GM19351 (cell line): ENCODE measurements around the gene EXTL1.
"Not testable (repeated sequence)": the region's sequence is repeated elsewhere in the genome, so short reads cannot be mapped to it uniquely, and the experiment has no call there.

Source experiments
- ATAC-seq: cut with Tn5 transposase; IDR thresholded peaks from one replicate; pipeline ENCODE4 v1.9.1; 2021; ENCODE audit warnings: mild to moderate bottlenecking, moderate library complexity; ENCODE audit not compliant: unreplicated experiment

EXTL1 gene

GRCh38 chr1:26021647-26022403, at the start of gene EXTL1:
TSS of gene EXTL1 (plus strand) at chr1:26021775. CDS start at chr1:26022647, 872 bp downstream.
- ATAC-seq: no peak

DNA sequence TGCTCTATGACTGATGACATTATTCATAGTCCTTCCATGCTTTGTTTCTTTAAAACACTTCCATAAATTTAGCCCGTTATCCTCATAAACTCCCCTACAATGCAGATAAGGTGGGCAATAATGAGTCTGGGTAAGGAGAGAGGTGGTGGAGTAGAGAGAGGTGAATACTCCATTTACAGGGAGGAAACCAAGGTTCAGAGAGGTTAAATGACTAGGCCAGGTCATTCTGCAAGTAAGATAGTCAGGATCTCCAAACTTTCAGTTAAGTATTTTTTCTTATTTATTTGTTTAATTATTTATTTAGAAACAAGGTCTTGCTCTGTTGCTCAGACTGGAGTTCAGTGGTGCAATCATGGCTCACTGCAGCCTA, 49.8 kb upstream of the EXTL1 start:
- no peak for ATAC-seq

DNA sequence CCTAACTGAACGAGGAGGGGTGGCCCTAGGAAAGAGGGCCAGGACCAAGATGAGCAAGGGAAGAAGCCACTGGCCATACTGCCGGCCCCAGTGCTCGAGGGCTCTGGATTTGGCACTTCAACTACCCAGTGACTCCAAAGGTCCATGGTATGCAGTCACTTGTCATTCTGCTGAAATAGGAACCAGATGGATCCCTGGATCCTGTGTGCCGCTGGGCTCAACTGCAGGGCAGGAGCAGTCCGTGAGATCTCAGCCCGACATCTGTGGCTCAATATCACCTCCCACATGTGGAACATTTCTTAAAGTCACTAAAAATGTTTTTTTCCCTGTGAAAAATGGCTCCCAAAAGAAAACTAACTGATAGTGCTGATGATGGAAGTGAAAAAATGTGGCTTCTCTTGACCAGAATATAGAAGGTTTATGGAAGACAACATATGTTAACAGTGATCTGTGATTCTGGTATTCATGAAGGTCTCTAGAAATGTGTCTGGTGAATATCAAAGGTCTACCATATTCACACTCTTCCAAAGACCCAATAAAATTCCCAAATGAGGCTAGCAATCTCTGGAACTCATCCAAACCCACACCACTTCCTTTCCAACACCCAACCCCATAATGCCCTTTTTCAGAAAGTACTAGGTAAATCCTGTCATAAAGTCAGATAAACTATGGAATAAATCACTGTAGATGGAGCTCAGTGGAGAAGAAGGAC, 47.8 kb upstream of the EXTL1 start:
- no peak for ATAC-seq

GRCh38 chr1:25977801-25978200, 43.8 kb upstream of the EXTL1 start:
- no peak for ATAC-seq

GRCh38 chr1:25978403-25978802, 43.2 kb upstream of the EXTL1 start:
- no peak for ATAC-seq

GRCh38 chr1:25979210-25979609, 42.4 kb upstream of the EXTL1 start:
- ATAC-seq: no peak

- no peak for ATAC-seq
Measured at GRCh38 chr1:25985171-25985570, 36.4 kb upstream of the EXTL1 start.

GRCh38 chr1:25985670-25986069, 35.9 kb upstream of the EXTL1 start:
- ATAC-seq: no peak

DNA sequence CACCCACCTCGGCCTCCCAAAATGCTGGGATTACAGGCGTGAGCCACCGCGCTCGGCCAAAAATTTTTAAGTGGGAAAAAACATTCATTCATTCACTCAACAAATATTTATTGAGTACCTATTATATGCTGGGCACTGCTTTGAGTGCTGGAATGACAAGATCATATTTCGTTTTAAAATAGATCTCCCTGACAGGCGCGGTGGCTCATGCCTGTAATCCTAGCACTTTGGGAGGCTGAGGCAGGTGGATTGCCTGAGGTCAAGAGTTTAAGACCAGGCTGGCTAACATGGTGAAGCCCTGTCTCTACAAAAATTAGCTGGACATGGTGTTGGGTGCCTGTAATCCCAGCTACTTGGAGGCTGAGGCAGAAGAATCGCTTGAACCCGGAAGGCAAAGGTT, 34.8 kb upstream of the EXTL1 start:
- not testable (repeated sequence) for ATAC-seq

DNA sequence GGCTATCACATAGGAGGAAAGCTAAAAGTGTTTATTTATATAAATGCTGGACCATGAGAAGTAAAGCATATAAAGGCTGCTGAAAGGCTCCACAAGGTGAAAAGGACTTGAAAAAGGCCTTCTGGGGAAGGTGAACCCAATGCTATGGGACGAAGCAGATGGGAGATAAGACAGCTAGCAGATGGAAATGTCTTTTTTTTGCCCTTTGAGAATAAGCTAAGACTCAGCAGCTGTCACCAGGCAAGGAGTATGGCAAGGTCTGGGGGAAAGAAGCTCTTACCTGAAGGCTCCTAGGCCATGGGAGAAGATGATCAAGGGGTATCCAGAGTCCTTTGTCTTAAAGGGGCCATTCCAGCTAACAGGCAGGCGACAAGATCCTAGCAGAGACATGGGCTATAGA, 33.6 kb upstream of the EXTL1 start:
- ATAC-seq: no peak

DNA sequence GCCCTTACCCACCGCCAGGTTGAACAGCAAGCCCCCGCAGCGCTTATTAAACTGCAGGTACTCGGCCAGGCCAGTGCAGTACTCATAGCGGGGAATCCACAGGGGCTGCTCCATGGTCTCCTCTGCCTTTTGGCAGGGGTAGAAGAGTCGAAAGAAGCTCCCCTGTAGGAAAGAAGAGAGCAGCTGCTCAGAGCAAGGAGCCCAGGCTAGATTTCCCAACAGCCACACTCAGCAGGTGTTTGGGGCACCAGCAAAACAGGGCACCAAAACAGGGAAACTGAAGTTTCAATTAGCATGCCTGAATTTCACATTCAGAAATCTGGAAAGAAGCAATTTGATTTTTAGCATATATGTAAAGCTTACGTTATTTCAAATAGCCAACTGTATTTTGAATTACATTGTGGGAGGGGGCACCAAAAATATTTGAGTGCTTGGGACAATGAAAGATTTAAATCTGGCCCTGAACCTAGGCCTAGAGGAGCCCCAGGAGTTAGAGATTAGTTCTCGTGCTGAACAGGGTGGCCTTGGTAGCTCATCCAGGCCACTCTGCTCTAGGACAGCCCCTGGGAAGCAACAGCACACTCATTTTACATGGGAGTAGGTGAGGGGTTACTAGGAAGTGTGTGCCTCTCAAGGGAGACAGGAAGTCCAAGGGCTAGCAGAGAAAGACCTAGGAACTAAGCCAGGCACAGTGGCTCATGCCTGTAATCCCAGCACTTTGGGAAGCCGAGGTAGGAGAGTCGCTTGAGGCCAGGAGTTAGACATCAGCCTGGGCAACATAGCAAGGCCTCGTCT, 31.9 kb upstream of the EXTL1 start:
- no peak for ATAC-seq

- ATAC-seq: no peak
Measured at GRCh38 chr1:25990251-25990650, 31.3 kb upstream of the EXTL1 start.

DNA sequence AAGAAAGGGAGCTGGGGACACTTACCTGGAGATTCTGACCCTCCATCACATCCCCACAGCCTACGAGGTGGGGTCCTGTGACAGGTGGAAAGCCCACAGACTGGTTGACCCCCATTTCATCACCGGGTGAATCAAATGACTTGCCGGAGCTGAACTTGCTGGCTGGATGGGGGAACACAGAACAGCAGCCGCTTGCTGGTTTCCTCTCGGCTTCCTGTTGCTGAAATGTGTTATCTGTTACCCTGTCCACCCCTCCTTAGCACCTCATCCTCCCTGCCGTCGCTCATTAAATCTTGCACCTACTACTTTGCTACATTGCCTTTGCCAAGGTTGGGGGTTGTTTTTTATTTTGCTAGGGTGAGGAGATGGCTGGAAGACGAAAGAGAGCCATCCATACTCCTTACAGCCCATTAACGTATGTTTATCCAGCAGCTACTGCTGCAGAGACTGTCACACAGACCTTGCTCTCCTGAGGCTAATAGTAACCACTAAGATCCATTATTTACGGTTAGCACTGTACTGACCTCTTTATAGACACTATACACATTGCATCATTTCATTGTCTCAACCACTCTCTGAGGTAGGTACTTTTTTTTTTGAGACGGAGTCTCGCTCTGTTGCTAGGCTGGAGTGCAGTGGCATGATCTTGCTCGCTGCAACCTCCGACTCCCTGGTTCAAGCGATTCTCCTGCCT, 30.7 kb upstream of the EXTL1 start:
- ATAC-seq: no peak

DNA sequence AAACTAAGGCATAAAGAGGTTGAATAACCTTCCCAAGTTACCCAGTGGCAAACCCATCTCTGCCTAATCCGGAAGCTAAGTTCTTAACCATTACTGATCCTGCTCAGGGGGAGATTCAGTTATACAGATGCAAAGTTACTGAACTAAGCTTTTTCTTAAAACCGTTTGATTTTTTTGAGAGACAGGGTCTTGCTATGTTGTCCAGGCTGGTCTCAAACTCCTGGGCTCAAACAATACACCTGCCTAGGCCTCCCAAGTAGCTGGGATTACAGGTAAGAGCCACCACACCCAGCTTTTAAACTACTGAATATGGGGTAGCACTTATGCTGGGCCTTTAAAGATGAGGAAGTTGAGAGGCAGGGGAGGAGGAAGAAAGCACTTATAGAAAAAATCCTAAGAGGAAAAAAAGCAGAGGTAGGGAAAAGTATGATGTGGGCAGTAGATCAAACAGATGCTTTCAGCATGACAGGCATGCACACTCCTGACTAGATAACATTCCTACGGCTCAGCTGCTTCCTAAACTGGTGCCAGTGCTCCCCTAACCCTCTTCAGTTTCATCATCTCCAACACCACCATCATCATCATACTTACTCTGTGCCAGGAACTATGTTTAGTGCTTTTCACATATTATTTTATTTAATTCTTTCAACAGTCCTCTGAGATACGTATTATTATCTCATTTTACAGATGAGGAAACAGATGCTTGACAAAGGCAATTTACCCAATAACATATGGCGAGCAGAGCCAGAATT, 29.5 kb upstream of the EXTL1 start:
- no peak for ATAC-seq

DNA sequence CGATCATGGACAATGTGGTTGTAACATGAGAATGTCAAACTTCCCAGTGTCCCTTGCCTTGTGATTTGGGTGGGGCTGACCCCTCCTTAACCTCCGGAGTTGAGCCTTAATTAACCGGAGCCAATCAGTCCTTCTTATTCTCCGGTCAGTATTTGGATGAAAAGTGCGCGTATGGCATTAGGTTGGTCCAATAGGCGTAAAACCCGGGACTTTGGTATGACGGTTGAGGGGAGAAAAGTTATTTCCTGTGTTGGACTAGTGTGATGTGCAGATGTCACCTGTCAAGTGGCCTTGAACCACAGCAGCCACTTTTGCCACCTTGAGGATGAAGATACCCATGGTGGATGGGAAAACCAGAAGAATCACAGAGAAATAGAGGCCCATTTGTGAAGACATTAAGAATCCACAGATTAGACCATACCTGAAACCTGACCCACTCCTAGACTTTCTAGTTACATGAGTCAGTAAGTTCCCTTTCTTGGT, 28.8 kb upstream of the EXTL1 start:
- no peak for ATAC-seq

GRCh38 chr1:25993197-25993951, 28.2 kb upstream of the EXTL1 start:
- ATAC-seq: no peak

DNA sequence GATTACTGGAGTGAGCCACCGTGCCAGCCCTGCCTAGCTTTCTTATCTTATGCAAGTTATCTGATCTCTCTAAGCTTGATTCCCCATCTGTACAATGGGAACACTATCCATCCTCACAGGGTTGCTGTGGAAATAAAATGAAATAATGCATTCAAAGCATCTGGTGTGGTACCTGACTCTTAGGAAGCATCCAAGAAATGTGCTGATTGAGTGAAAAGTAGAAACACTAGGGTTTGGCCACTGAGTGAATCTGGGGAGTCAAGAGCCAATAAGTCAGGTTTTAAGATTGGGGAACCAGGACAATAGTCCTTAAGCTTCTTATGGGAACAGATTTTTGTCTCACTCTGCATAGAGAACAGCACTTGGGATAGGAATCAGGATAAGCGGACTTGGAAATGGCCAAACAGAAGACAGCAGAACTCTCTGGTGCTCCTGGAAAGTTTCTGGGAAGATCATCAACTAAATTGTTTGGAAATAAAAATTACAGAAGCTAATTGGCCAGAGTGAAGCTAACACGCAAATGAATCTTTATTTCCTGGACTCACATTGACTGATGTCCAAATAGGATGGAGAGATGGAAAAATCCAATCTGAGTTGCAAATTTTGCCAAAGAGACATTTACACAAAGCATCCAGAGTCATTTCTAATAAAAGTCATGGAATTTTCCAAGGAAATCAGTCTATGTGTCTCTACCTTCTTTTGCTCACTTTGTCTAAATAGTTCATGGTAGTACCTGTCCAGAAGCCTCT, 27.0 kb upstream of the EXTL1 start:
- ATAC-seq: no peak

DNA sequence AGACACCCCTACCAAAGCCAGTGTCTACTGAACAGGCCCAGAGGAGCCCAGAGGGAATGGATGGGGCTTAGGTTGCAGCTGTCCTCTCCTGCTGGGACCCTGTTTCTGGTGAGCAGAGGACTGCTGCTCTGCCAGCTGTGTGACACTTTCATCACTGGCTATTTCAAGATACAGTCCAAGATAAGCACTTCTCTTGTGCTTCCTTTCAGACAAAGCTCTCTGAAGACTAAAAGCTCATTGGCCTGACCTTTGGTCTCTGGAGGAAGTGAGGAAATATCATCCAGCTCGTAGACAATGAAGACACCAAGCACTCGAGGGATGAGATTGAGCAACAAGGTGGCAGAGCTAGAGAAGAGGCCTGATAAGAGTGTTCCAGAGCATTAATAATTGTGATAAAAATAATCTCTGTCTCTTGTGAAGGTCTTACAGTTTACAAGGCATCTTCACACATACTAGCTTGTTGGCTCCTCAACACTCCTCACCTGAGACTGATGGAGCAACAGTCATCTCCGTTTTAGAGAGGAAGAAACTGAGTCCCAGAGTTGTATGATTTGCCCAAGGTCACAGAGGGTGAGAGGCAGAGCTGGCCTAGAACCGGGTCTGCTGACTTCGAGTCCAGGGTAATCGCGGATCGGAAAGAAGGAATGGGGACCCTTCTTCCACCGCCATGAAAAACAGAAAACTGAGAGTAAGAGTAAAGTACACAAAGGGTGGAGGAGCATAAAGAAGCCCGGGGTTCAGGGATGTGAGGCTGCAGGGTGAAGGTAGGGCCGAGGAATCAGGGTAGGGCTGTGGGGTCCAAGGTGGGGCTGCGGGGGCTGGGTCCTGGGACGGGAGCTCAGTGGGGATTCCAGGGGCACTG, 24.4 kb upstream of the EXTL1 start:
- ATAC-seq: no peak
